ENCODE results near the gene NFASC. TPM values are rescaled to one million over a fixed set of nuclear protein-coding genes. Genes with fewer than 3 reads are reported as not detected.
A peak's percentile ranks its signal among the peaks of the same experiment; 100 is the strongest.

NFASC gene
- total RNA-seq, 1 experiment from 2014 or later = 20.1 TPM

- ATAC-seq = peak; percentile 76
- peak; percentile 46 for DNase-seq (ENCODE audit: low spot score)
- Mint-ChIP-seq H3K4me3 (peak within 1 kb of the TSS; percentile 30), H3K9me3 (no peaks in the 10 kb centered on the region), H3K27me3 (ENCODE audit: low read depth) (peaks cover 44% of the 10 kb centered on the region), H3K27ac (no peak within 1 kb of the TSS), H3K36me3 (no peaks in the 10 kb centered on the region), H3K4me1 (peaks cover 33% of the 10 kb centered on the region)
- TF ChIP-seq ATF2 (CRISPR knock-in tag; IDR thresholded peaks at IDR 0.05; ENCODE audit: borderline replicate concordance, low read depth) = no peak
- TF ChIP-seq ZNF423 (CRISPR knock-in tag; IDR thresholded peaks at IDR 0.05) = no peak
- ChIA-PET POLR2A (interaction anchor here (0.5 kb wide), 1 partner anchor 27 kb away, joined by 3 read pairs; no protein-coding TSS in a partner anchor), CTCF (interaction anchor here (0.6 to 8.8 kb wide), 5 partner anchors 10 to 318 kb away, joined by 3 to 90 read pairs (median 4); no protein-coding TSS in a partner anchor)
Observed at GRCh38 chr1:205042911-205043806, 172.5 kb downstream of the NFASC start, which contains the start of gene CNTN2. Gene CNTN2 (plus strand): TSS chr1:205043212. CDS start chr1:205053186, 9,974 bp downstream.

GRCh38 chr1:205043866-205044265, 173.2 kb downstream of the NFASC start:
- Mint-ChIP-seq H3K27me3 (ENCODE audit: low read depth) (peaks cover 44% of the 10 kb centered on the region), H3K27ac (no peak overlapping the region), H3K4me3 (no peak overlapping the region; the same call in 1 of the 2 replicates), H3K36me3 (no peaks in the 10 kb centered on the region), H3K9me3 (no peaks in the 10 kb centered on the region), H3K4me1 (peaks cover 33% of the 10 kb centered on the region)
- CTCF ChIA-PET = interaction anchor here (0.7 to 8.8 kb wide), 5 partner anchors 9 to 68 kb away, joined by 4 to 90 read pairs (median 6); no protein-coding TSS in a partner anchor
- DNase-seq (ENCODE audit: low spot score) (no peak), ATAC-seq (0 out of 2 replicates have a peak, but pooled peaks have one; percentile 5)
- POLR2A ChIA-PET = interaction anchor here (0.5 kb wide), 1 partner anchor 27 kb away, joined by 3 read pairs; no protein-coding TSS in a partner anchor
- TF ChIP-seq ZNF416 (CRISPR knock-in tag; IDR thresholded peaks at IDR 0.05) (no peak), ZNF263 (CRISPR knock-in tag; IDR thresholded peaks at IDR 0.05; ENCODE audit: low read depth) (no peak), IRF2 (CRISPR knock-in tag; IDR thresholded peaks at IDR 0.05; ENCODE audit: borderline replicate concordance, low read depth) (no peak), USF2 (CRISPR knock-in tag; IDR thresholded peaks at IDR 0.05) (no peak), STAT6 (CRISPR knock-in tag; conservative IDR thresholded peaks at IDR 0.05; ENCODE audit: low read depth) (no peak), TP53 (CRISPR knock-in tag; IDR thresholded peaks at IDR 0.05) (no peak), NFYB (CRISPR knock-in tag; conservative IDR thresholded peaks at IDR 0.05; ENCODE audit: low read depth) (no peak), RORB (CRISPR knock-in tag; IDR thresholded peaks at IDR 0.05) (no peak), ATF1 (CRISPR knock-in tag; IDR thresholded peaks at IDR 0.05) (no peak)
- TF ChIP-seq, protein P1, sequence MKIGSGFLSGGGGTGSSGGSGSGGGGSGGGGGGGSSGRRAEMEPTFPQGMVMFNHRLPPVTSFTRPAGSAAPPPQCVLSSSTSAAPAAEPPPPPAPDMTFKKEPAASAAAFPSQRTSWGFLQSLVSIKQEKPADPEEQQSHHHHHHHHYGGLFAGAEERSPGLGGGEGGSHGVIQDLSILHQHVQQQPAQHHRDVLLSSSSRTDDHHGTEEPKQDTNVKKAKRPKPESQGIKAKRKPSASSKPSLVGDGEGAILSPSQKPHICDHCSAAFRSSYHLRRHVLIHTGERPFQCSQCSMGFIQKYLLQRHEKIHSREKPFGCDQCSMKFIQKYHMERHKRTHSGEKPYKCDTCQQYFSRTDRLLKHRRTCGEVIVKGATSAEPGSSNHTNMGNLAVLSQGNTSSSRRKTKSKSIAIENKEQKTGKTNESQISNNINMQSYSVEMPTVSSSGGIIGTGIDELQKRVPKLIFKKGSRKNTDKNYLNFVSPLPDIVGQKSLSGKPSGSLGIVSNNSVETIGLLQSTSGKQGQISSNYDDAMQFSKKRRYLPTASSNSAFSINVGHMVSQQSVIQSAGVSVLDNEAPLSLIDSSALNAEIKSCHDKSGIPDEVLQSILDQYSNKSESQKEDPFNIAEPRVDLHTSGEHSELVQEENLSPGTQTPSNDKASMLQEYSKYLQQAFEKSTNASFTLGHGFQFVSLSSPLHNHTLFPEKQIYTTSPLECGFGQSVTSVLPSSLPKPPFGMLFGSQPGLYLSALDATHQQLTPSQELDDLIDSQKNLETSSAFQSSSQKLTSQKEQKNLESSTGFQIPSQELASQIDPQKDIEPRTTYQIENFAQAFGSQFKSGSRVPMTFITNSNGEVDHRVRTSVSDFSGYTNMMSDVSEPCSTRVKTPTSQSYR (CRISPR knock-in tag; IDR thresholded peaks at IDR 0.05) = no peak
- TF ChIP-seq, protein P2, sequence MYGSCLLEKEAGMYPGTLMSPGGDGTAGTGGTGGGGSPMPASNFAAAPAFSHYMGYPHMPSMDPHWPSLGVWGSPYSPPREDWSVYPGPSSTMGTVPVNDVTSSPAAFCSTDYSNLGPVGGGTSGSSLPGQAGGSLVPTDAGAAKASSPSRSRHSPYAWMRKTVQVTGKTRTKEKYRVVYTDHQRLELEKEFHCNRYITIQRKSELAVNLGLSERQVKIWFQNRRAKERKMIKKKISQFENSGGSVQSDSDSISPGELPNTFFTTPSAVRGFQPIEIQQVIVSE (CRISPR knock-in tag; IDR thresholded peaks at IDR 0.05; ENCODE audit: borderline replicate concordance) = no peak
- TF ChIP-seq, protein P3, sequence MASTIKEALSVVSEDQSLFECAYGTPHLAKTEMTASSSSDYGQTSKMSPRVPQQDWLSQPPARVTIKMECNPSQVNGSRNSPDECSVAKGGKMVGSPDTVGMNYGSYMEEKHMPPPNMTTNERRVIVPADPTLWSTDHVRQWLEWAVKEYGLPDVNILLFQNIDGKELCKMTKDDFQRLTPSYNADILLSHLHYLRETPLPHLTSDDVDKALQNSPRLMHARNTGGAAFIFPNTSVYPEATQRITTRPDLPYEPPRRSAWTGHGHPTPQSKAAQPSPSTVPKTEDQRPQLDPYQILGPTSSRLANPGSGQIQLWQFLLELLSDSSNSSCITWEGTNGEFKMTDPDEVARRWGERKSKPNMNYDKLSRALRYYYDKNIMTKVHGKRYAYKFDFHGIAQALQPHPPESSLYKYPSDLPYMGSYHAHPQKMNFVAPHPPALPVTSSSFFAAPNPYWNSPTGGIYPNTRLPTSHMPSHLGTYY (CRISPR knock-in tag; IDR thresholded peaks at IDR 0.05) = no peak
- TF ChIP-seq, protein P4, sequence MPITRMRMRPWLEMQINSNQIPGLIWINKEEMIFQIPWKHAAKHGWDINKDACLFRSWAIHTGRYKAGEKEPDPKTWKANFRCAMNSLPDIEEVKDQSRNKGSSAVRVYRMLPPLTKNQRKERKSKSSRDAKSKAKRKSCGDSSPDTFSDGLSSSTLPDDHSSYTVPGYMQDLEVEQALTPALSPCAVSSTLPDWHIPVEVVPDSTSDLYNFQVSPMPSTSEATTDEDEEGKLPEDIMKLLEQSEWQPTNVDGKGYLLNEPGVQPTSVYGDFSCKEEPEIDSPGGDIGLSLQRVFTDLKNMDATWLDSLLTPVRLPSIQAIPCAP (CRISPR knock-in tag; IDR thresholded peaks at IDR 0.05) = no peak

All from WTC11 (cell line).